Measurements from ENCODE around the gene GP1BB.

Gene GP1BB

GRCh38 chr22:19742160-19743066, 19.1 kb downstream of the GP1BB start:
- DNase-seq: no peak
- TF ChIP-seq POLR2A (IDR thresholded peaks at IDR 0.05; ENCODE audit: low read length) (no peak), GATA1 (IDR thresholded peaks at IDR 0.05; ENCODE audit: low read depth, low read length) (no peak)

DNA sequence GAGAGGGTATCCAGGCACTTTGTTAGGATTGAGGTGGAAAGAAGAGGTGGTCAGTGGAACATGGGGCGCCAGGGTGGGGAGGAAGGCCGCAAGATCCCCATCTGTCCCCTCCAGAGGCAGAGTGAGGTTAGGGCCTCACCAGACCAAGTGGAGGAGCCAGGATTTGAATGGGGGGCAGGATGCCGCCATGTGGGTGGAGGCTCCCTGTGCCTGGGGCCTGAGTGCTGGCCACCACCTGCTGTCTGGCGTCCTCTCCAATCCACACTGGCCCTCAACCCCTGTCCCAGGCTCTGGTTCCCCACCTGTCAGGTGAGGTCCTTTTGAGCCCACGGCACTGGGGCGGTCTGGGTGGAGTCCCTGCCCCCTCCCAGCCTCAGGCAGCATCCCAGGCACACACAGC, 19.7 kb downstream of the GP1BB start:
- no peak for TF ChIP-seq GATA1 (IDR thresholded peaks at IDR 0.05; ENCODE audit: low read depth, low read length)
- TF ChIP-seq POLR2A (IDR thresholded peaks at IDR 0.05; ENCODE audit: low read length): no peak
- DNase-seq: no peak

- TF ChIP-seq POLR2A (IDR thresholded peaks at IDR 0.05; ENCODE audit: low read length): no peak
- TF ChIP-seq GATA1 (IDR thresholded peaks at IDR 0.05; ENCODE audit: low read depth, low read length): no peak
- no peak for DNase-seq
Measured at GRCh38 chr22:19743651-19744050, 20.3 kb downstream of the GP1BB start.

GRCh38 chr22:19744350-19745006, 21.1 kb downstream of the GP1BB start:
- TF ChIP-seq GATA1 (IDR thresholded peaks at IDR 0.05; ENCODE audit: low read depth, low read length) (no peak), POLR2A (IDR thresholded peaks at IDR 0.05; ENCODE audit: low read length) (no peak)
- DNase-seq: no peak

DNA sequence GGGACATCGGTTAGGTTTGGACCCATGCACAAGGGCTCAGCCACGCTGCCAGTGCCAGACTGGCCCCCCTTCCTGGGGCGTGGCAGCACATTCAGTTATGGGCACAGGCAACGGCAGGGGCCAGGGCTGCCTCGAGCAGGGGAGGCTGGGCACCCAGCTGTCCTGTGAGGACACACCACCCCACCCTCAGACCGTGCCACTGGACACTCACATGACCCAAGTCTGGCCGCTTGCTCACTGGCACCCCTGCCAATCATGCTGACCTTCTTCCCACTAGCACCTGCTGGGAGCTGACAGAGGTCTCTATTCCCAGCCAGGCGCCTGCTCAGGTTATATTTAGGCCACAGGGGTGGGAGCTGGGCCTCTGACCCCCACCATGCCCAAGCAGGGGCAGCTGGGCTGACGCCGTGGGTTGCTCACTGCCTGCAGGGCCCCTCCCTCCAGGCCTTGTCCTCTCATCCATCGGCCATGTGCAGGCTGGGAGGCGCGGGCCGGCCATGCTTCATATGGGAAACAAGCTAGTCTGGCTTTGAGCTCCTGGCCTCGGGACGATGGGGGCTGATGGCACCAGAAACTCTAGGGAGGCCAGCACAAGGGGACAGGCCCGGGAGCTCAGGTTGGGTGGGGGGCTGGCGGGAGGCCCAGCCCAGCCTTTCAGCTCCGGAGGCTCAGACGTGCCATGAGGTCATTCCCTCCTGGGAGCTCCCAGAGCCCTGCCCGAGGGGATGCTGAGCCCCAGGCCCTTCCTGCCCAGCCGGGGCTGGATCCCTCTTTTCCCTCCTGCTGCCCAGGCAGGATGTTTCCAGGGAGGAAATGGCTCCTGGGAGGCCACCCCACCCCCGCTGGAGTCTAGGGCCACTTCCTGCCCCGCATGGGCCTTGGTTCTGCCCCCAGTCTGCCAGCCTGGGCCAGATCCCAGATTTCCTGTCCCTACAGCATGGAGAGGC, 22.1 kb downstream of the GP1BB start:
- no peak for DNase-seq
- TF ChIP-seq POLR2A (IDR thresholded peaks at IDR 0.05; ENCODE audit: low read length) (no peak), GATA1 (IDR thresholded peaks at IDR 0.05; ENCODE audit: low read depth, low read length) (no peak)

- no peak for DNase-seq
Measured at GRCh38 chr22:19746726-19747125, 23.4 kb downstream of the GP1BB start.

DNA sequence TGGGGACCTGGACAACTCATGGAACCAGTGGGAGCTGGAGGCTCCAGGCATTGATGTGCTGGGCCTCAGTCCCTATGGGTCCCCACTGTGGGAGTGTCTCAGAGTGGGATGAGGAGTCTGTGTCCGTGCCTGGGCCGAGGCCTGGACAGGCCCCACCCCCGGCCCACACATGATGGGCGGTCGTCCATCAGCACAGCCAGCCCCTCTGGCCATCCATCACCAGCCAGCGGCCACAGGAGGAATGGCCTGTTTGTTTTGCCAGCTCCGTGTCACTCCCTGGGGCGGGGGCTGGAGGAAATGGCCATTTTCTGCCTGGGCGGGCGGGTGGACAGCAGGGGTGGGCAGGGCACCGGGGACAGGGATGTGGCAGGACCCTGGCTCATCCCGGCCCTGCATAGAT, 24.2 kb downstream of the GP1BB start:
- no peak for DNase-seq
- TF ChIP-seq POLR2A (IDR thresholded peaks at IDR 0.05; ENCODE audit: low read length): no peak
- no peak for TF ChIP-seq GATA1 (IDR thresholded peaks at IDR 0.05; ENCODE audit: low read depth, low read length)

More at GRCh38 chr22:19746726-19747125, 23.4 kb downstream of the GP1BB start:
- TF ChIP-seq POLR2A (IDR thresholded peaks at IDR 0.05; ENCODE audit: low read length): no peak
- no peak for TF ChIP-seq GATA1 (IDR thresholded peaks at IDR 0.05; ENCODE audit: low read depth, low read length)

DNA sequence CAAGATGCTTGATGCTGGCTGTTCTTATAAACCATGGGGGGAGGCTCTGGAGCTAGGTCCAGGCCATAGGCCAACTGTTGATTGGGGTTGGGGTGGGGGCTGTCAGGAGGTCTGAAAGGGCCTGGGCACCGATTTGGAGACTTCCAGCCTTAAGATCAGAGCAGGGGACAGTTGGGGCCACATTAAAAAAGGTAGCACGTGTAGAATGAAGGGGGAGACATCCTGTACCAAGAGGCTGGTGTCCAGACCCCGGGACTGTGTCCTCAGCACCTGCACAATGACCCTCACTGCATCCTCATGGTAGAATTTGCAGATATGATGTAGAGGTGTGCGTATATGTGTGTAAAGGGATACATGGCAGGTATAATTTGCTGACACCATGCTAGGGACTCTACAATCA, 24.8 kb downstream of the GP1BB start:
- DNase-seq: no peak

GRCh38 chr22:19748991-19749664, 25.8 kb downstream of the GP1BB start:
- no peak for DNase-seq
- no peak for TF ChIP-seq GATA1 (IDR thresholded peaks at IDR 0.05; ENCODE audit: low read depth, low read length)
- no peak for TF ChIP-seq POLR2A (IDR thresholded peaks at IDR 0.05; ENCODE audit: low read length)

More for the DNA sequence above, 24.8 kb downstream of the GP1BB start:
- TF ChIP-seq GATA1 (IDR thresholded peaks at IDR 0.05; ENCODE audit: low read depth, low read length): no peak
- no peak for TF ChIP-seq POLR2A (IDR thresholded peaks at IDR 0.05; ENCODE audit: low read length)

DNA sequence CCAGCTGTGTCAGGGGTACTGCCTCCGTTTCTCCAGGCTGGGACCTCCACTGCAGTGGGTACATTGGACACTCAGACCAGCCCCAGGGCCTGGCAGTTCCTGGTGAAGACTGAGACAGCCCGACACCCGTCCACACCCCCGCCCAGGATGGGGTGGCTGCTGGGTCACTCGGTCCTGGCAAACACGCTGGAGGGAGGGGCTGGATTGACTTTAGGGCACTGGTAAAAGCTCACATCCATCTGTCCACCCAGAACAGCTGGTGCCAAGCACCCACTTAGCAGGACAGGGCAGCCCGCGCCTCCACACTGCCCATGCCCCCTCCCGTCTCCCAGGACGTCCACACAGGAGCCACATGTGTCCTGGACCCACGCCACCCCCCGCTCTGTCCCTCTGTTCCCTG, 26.5 kb downstream of the GP1BB start:
- DNase-seq: no peak
- TF ChIP-seq POLR2A (IDR thresholded peaks at IDR 0.05; ENCODE audit: low read length): no peak

DNA sequence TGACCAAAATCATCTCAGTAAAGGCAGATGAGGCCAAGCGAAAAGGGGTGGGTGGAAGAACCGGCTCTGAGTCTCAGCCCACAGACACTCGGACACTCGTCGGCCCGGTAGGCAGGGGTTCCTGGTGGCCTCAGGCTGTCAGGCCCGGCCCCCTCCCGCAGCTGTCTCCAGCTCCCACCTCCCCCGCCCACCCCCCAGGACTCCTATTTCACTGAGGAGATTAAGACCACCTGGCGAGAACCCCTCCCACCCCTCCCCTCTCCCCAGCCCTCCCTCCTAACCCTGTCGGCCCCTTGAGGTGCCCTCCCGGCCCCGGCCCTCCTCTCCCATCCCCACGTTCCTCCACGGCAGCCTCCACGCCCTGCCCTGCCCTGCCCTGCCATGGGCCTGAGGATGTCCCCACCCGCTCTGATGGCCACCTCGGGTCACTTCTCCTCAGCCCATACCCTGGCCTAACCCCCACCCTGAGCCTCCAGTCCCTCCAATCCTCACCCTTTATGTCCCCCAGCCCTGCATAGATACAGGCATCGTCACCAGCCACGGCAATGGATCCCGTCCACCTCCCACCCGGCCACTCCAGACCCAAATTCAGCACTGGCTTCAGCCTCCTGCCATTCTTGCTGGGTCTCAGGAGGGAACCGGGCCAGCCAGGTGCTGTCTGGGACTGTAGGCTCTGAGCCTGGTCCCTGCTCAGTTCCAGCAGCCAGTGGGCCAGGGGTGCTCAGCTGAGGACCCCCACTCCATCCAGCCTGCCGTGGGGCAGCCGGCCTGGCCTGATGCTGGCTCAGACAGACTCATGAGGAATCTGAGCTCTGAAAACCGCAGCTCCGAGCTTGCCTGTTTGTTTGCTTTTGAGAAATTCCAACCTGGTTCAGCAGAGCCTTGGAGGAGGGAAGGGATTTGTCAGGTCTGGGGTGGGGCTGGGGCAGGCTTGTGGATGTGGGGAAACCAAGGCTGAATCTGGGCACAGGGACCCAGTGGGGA, 27.5 kb downstream of the GP1BB start:
- DNase-seq: no peak
- no peak for TF ChIP-seq GATA1 (IDR thresholded peaks at IDR 0.05; ENCODE audit: low read depth, low read length)
- no peak for TF ChIP-seq POLR2A (IDR thresholded peaks at IDR 0.05; ENCODE audit: low read length)
